NCI-H1417 treated with DMSO at 0.1 percent for 48 hours (cell line): ENCODE data around the gene ANTKMT.
A peak's percentile ranks its signal among the peaks of the same experiment; 100 is the strongest.

Source experiments
- DNase-seq: peaks from one replicate; lab custom pipeline; 2025; lab: John Stamatoyannopoulos, UW

The ANTKMT gene

DNA sequence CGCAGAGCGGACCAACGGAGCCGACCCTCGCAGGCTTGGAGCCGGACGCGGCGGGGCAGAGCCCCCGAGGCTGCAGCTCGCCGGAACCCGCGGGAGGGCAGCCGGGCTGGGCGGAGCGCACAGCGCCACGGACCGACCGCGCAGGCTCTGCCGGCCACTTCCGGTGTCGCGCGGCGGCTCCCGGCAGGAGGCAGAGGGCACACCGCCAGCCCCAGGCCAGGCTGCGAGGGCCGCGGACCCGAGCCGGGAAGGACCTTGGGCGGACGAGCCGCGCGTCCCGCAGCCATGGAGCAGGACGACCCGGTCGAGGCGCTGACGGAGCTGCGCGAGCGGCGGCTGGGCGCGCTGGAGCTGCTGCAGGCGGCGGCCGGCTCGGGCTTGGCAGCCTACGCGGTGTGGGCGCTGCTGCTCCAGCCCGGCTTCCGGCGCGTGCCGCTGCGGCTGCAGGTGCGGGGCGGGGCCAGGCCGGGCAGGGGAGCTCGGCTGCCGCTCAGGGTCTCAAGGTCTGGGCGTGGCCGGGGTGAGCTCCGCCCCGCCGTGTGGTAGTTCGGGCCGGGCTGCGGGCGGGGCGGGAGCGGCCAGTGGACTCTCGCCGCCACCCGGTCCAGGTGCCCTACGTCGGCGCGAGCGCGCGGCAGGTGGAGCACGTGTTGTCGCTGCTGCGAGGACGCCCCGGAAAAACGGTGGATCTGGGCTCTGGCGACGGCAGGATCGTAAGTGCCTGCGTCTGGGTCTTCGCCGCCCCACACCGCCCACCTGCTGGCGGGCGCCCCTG is at the start of gene ANTKMT:
Gene ANTKMT (plus strand): TSS at position 157 of the 775 bp plus-strand sequence. CDS start 129 bp downstream, at position 286.
- DNase-seq, result peak; percentile 52

- DNase-seq, result no peak
Observed at GRCh38 chr16:671353-672131, 49.4 kb upstream of the ANTKMT start.

DNA sequence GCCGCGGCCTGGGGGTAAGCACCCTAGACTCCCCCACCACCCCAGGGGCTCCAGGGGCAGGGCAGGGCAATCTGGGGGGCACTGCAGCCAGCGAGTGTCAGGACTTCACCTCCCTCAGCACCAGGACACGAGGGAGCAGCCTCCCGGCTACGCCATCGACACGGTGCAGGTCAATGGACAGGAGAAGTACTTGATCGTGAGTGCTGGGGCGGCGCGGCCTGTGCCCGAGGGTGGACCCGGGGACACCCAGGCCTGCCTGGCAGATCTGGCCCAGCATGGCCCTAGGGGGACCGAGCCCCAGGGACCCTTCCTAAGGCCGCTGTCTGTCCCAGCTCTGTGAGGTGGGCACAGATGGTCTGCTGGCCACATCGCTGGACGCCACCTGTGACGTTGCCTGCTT is 48.6 kb upstream of the ANTKMT start:
- no peak for DNase-seq

GRCh38 chr16:672851-673250 is 48.1 kb upstream of the ANTKMT start:
- DNase-seq, result no peak

DNA sequence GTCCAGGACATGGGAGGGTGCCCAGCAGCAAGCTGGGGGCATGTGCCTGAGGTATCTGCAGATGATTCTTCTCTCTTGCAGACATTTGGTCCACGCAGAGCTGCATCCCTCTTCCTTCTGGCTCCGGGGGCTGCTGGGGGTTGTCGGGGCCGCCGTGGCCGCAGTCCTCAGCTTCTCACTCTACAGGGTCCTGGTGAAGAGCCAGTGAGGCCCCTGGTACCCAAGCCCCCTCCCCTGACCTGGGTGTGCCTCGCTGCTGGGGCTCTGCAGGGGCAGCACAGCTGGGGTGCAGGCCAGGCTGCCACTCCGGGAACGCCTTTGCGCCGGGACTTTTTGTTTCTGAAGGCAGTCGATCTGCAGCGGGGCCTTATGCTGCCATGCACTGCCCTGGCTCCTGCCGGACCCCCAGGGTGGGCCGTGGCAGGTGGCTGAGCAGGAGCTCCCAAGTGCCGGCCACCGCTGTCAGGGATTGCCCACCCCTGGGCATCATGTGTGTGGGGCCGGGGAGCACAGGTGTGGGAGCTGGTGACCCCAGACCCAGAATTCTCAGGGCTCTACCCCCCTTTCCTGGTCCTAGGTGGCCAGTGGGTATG is 47.5 kb upstream of the ANTKMT start:
- no peak for DNase-seq

DNA sequence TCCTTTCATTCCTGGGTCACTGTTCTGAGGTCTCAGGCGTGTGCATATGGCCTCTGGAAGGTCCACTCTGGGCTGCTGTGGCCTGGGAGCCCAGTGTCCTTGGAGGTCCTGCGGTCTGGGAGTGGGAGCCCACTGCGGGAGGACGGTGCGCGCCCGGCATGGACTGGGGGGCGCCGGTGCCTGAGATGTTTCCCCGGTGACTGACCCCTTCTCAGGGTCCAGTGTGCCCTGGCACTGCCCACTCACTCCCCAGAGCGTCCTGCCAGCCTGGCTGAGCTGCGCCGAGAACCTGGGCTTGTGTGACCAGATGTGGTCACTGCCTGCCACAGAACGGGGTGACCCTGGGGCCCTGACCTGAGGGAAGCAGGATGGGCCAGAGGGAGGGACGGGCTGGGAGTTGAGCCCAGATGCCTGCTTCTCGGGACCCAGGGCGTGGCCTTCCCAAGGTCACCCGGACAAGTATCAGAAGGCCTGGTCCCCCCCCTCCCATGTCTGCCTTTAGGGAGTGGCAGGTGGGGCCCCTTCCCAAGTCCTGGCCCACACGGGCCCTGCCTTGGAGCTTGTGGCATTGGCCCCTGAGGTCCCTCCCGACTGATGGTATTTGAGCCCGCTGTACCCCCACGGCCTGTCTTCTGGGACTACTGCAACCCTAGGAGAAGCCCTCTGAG is 46.6 kb upstream of the ANTKMT start:
- DNase-seq, result no peak

DNA sequence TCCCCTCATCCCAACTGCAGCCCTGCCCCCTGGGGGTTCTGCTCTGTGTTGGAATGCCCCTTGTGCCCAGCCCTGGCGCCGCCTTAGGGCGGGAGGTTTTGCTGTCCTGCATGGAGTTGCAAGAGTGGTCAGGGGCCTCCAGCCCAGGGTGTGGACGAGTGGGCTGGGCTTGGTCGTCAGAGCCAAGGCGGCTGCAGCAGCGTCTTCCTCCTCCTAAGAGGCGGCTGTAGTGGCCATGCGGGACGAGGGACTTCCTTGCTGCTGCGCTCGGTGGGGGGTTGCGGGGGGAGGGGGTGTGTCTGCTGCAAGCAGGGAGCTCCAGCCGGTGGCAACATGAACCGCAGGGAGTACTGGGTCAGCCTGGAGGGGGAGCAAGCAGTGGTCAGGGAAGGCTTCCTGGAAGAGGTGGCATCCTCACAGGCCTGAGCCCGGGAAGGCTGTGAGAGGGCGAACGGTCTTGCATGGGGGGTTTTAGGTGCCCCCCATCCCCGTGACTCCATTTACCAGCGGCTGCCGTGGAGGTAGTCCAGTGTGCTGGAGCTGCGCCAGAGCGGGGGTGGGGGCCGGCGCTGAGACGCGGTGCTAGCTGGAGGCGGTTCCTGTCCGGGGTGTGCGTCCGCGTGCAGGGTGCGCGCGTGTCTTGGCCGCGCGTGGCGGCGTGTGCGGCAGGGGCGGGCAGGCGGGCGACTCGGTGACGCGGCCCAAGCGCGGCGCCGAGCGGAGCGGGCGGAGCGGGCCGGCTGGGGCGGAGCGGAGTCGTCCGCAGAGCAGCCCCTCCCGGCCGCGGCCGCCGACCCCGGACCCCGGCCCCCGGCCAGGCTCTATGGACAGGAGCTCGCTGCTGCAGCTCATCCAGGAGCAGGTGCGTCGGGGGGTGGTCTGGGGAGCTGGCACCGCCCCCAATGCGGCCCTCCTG is 45.7 kb upstream of the ANTKMT start, which contains the start of gene RHBDL1:
Gene RHBDL1 (plus strand): TSS at position 704 of the 916 bp plus-strand sequence. CDS start 120 bp downstream, at position 824.
- no peak for DNase-seq

DNA sequence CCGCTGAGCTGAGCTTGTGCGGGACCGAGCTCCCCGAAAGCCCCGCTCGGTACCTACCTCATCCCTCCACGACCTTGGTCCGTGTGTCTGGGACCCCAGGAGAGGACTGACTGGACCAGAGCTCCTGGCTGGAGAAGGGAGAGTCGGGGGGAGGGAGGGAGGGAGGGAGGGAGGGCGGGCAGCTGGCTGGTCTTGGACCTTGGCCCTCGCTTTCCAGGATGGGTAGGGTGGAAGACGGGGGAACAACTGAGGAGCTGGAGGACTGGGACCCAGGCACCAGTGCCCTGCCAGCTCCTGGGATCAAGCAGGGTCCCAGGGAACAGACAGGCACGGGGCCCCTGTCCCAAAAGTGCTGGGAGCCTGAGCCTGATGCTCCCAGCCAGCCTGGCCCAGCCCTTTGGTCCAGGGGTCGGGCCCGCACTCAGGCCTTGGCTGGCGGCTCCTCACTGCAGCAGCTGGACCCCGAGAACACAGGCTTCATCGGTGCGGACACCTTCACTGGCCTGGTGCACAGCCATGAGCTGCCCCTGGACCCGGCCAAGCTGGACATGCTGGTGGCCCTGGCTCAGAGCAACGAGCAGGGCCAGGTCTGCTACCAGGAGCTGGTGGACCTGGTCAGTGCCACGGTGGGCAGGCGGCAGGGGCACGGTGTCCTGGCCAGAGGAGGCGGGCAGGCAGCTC is 44.9 kb upstream of the ANTKMT start:
- DNase-seq, result no peak

GRCh38 chr16:676565-676902 is 44.4 kb upstream of the ANTKMT start:
- DNase-seq, result no peak

- peak; percentile 55 for DNase-seq
Observed at GRCh38 chr16:676913-677312, 44.0 kb upstream of the ANTKMT start.

- peak; percentile 34 for DNase-seq
Observed at GRCh38 chr16:677316-678190, 43.4 kb upstream of the ANTKMT start.

DNA sequence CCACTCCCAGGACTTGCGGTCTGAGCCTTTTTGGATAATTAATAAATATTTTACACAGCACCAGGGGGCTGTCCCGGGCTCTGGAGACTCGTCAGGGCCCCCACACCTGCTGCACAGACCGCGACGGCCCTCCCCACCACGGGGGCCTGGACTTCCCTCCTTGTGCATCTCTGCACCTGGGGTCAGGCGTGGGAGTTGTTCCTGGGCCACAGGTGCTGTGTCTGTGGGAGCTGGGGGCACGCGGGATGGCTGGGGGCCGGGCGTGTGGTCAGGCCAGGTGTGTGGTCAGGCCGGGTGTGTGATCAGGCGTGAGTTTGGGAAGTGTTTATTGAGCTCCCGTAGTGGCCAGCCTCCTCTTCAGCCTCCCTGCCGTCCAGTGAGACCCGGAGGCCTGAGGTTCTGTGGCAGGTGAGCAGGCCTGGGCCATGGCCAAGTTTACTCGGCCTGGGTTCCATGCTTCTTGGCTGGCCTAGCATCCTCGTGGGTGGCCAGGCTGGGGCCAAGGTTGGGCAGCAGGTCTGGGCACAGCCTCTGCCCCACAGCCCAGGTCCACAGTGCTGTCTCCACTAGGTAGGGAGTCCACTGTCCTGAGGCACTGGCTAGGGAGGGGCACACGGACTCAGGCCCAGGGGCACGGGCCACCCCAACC is 42.6 kb upstream of the ANTKMT start:
- no peak for DNase-seq

- DNase-seq, result peak; percentile 17
Observed at GRCh38 chr16:678858-679813, 41.8 kb upstream of the ANTKMT start.

GRCh38 chr16:679814-680624 is 40.9 kb upstream of the ANTKMT start, which contains the start of gene STUB1:
TSS of gene STUB1 (plus strand) at chr16:680410. CDS start at chr16:680526, 116 bp downstream.
- DNase-seq, result no peak

- DNase-seq, result no peak
Observed at GRCh38 chr16:680625-680945, 40.4 kb upstream of the ANTKMT start.

DNA sequence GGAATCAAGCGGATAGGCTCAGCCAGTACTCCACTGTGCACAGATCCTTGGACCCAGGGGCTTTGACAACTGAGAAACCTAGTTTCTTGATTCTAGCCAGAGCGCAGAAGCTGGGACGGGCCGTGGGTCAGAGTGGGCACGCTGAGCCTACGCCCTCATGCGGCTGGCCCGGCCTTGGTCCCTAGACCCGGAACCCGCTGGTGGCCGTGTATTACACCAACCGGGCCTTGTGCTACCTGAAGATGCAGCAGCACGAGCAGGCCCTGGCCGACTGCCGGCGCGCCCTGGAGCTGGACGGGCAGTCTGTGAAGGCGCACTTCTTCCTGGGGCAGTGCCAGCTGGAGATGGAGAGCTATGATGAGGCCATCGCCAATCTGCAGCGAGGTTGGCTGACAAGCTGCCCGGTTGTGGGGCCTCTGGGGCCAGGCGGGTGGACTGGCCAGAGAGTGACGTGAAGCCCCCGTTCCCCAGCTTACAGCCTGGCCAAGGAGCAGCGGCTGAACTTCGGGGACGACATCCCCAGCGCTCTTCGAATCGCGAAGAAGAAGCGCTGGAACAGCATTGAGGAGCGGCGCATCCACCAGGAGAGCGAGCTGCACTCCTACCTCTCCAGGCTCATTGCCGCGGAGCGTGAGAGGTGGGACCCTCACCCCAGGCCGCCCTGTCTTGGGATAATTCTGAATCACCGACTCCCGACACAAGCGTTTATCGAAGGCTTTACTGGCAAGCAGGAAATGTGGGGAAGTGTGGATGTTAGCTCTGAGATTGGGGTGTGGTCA is 39.8 kb upstream of the ANTKMT start:
- no peak for DNase-seq
